GM12864 (cell line): Measurements from ENCODE around the gene TMEM108.

ENCODE experiments used
- DNase-seq: peaks from one replicate; pipeline ENCODE4 v3.0.0-alpha.2; 2011; ENCODE audit warnings: low read depth
- H3K4me3 ChIP-seq: 2 replicates; pipeline ENCODE4 v1.5.1; 2011; ENCODE audit warnings: mild to moderate bottlenecking, low read depth, low read length, control low read depth
- CTCF ChIP-seq: IDR thresholded peaks from 2 replicates; pipeline ENCODE4 v1.5.1; 2011; ENCODE audit warnings: low read depth, mild to moderate bottlenecking, moderate library complexity, low read length, control low read depth, inconsistent platforms; ENCODE audit errors: missing control alignments

The TMEM108 gene

DNA sequence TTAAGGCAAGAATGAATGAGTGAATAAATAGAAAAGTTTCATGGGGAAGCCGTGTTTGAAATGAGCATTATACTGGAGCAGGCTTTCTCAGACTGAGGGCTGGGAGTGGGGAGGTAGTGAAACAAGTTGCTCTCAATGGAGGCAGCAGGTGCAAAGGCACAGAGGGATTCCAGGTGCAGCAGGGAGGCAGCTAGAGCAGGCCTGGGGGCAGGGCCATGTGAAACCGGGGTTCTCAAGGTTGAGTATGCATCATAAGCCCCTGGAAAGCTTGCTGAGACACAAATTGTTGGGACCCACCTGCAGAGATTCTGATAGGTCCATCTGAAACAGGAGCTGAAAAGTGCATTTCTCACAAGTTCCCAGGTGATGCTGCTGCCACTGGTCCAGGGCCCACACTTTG, 406.9 kb downstream of the TMEM108 start:
- no peak for TF ChIP-seq CTCF
- no peak overlapping the region for H3K4me3 ChIP-seq
- DNase-seq, result no peak
